IgD-negative memory B cell (primary cell): Measurements from ENCODE around the gene ZNF425. TPM values are rescaled to one million over a fixed set of nuclear protein-coding genes. Genes with fewer than 3 reads are reported as not detected.
"Not testable (repeated sequence)": the region's sequence is repeated elsewhere in the genome, so short reads cannot be mapped to it uniquely, and the experiment has no call there.

Experiments used
- H3K27ac Mint-ChIP-seq, 3 donors: one replicate each; pipeline ENCODE4 v1.8.0; 2020 to 2022; ENCODE audit warnings: mild to moderate bottlenecking in 3 of 3, mixed read lengths in 3 of 3, moderate library complexity in 1 of 3
- H3K27me3 Mint-ChIP-seq: one replicate; pipeline ENCODE4 v1.8.0; 2021; ENCODE audit warnings: mixed read lengths
- H3K36me3 Mint-ChIP-seq: one replicate; pipeline ENCODE4 v1.8.0; 2020; ENCODE audit warnings: mild to moderate bottlenecking, mixed read lengths
- H3K4me1 Mint-ChIP-seq, 3 donors: one replicate each; pipeline ENCODE4 v1.8.0; 2020 to 2022; ENCODE audit warnings: mixed read lengths in 3 of 3, mild to moderate bottlenecking in 1 of 3
- H3K4me3 Mint-ChIP-seq, 4 donors: one replicate each; pipeline ENCODE4 v1.8.0; 2020 to 2022; ENCODE audit warnings: mild to moderate bottlenecking in 4 of 4, mixed read lengths in 4 of 4, moderate library complexity in 3 of 4
- H3K9me3 Mint-ChIP-seq, 3 donors: one replicate each; pipeline ENCODE4 v1.8.0; 2020 to 2021; ENCODE audit warnings: mixed read lengths in 3 of 3, mild to moderate bottlenecking in 1 of 3
- polyA plus RNA-seq: library from polyadenylated mRNA; unstranded; fragments of 300-500 nt; fragmentation: Illumina TruSeq; gene quantifications from one replicate; pipeline ENCODE4 v1.2.3, GENCODE V29; 2021

ZNF425 gene
- polyA plus RNA-seq, 1 donor from 2014 or later, result 0.95 TPM

GRCh38 chr7:149147072-149147751, 21.1 kb upstream of the ZNF425 start, which contains the start of gene ZNF398:
Gene ZNF398, plus strand, starts transcription at chr7:149147453. Its CDS starts 290 bp downstream, at chr7:149147743.
- Mint-ChIP-seq H3K27me3 (no peaks in the 10 kb centered on the region), H3K9me3 (no peaks in the 10 kb centered on the region), H3K27ac (peak within 1 kb of the TSS; percentile 90 to 98 (median 97)), H3K36me3 (no peaks in the 10 kb centered on the region), H3K4me3 (peak within 1 kb of the TSS; percentile 95 to 99 (median 98)), H3K4me1 (peaks cover 21 to 28% (median 24%) of the 10 kb centered on the region in 3 donors)

GRCh38 chr7:149145031-149145845, 19.1 kb upstream of the ZNF425 start:
- H3K27me3 Mint-ChIP-seq, result no peaks in the 10 kb centered on the region
- H3K4me3 Mint-ChIP-seq, result peak overlapping the region; percentile 95 to 99 (median 98)
- H3K36me3 Mint-ChIP-seq, result peaks cover 1% of the 10 kb centered on the region
- no peaks in the 10 kb centered on the region for H3K9me3 Mint-ChIP-seq
- H3K27ac Mint-ChIP-seq, result peak overlapping the region; percentile 90 to 93 (median 90)
- peaks cover 16 to 25% (median 24%) of the 10 kb centered on the region in 3 donors for H3K4me1 Mint-ChIP-seq

GRCh38 chr7:149144436-149144922, 18.4 kb upstream of the ZNF425 start:
- peak overlapping the region in 1 of 4 donors; percentile 38 for H3K4me3 Mint-ChIP-seq
- H3K27me3 Mint-ChIP-seq, H3K9me3 Mint-ChIP-seq, H3K36me3 Mint-ChIP-seq: not testable (repeated sequence)
- peaks cover 16 to 22% (median 20%) of the 10 kb centered on the region in 3 donors for H3K4me1 Mint-ChIP-seq
- peak overlapping the region in 1 of 3 donors; percentile 12 for H3K27ac Mint-ChIP-seq

GRCh38 chr7:149141893-149142292, 15.8 kb upstream of the ZNF425 start:
- H3K4me3 Mint-ChIP-seq, result no peak overlapping the region
- H3K27me3 Mint-ChIP-seq, result no peaks in the 10 kb centered on the region
- H3K9me3 Mint-ChIP-seq, result no peaks in the 10 kb centered on the region
- H3K36me3 Mint-ChIP-seq, result peaks cover 1% of the 10 kb centered on the region
- H3K4me1 Mint-ChIP-seq, result peaks cover 13 to 18% (median 13%) of the 10 kb centered on the region in 3 donors
- H3K27ac Mint-ChIP-seq, result no peak overlapping the region

GRCh38 chr7:149140831-149141230, 14.7 kb upstream of the ZNF425 start:
- H3K36me3 Mint-ChIP-seq, result peaks cover 1% of the 10 kb centered on the region
- no peaks in the 10 kb centered on the region for H3K9me3 Mint-ChIP-seq
- H3K4me3 Mint-ChIP-seq, result no peak overlapping the region
- H3K4me1 Mint-ChIP-seq, result peaks cover 6 to 14% (median 10%) of the 10 kb centered on the region in 3 donors
- H3K27ac Mint-ChIP-seq, result no peak overlapping the region
- H3K27me3 Mint-ChIP-seq, result no peaks in the 10 kb centered on the region

- Mint-ChIP-seq H3K27ac (no peak overlapping the region), H3K9me3 (no peaks in the 10 kb centered on the region), H3K4me3 (no peak overlapping the region), H3K4me1 (no peaks in the 10 kb centered on the region), H3K36me3 (peaks cover 3% of the 10 kb centered on the region), H3K27me3 (no peaks in the 10 kb centered on the region)
These were observed 10.0 kb upstream of the ZNF425 start for GRCh38 chr7:149136118-149136517.

- H3K4me1 Mint-ChIP-seq, result no peaks in the 10 kb centered on the region
- peaks cover 0 to 5% (median 4%) of the 10 kb centered on the region in 3 donors for H3K9me3 Mint-ChIP-seq
- H3K27me3 Mint-ChIP-seq, result no peaks in the 10 kb centered on the region
- H3K4me3 Mint-ChIP-seq, result no peak overlapping the region
- peaks cover 7% of the 10 kb centered on the region for H3K36me3 Mint-ChIP-seq
- no peak overlapping the region for H3K27ac Mint-ChIP-seq
These were observed 7.0 kb upstream of the ZNF425 start for GRCh38 chr7:149133028-149133710.

GRCh38 chr7:149130572-149131198, 4.6 kb upstream of the ZNF425 start:
- Mint-ChIP-seq H3K9me3 (peaks cover 0 to 5% (median 4%) of the 10 kb centered on the region in 3 donors), H3K4me1 (peaks cover 5 to 9% (median 9%) of the 10 kb centered on the region in 3 donors), H3K36me3 (peaks cover 7% of the 10 kb centered on the region), H3K4me3 (peak overlapping the region in 1 of 4 donors; percentile 70), H3K27me3 (no peaks in the 10 kb centered on the region), H3K27ac (peak overlapping the region in 2 of 3 donors; percentile 31 to 68)

- H3K27ac Mint-ChIP-seq, result peak overlapping the region; percentile 94 to 98 (median 98)
- H3K36me3 Mint-ChIP-seq, result peaks cover 7% of the 10 kb centered on the region
- H3K27me3 Mint-ChIP-seq, result no peaks in the 10 kb centered on the region
- peaks cover 0 to 5% (median 4%) of the 10 kb centered on the region in 3 donors for H3K9me3 Mint-ChIP-seq
- peak overlapping the region; percentile 94 to 100 (median 100) for H3K4me3 Mint-ChIP-seq
- peaks cover 10 to 20% (median 18%) of the 10 kb centered on the region in 3 donors for H3K4me1 Mint-ChIP-seq
These were observed 640 bp upstream of the ZNF425 start for GRCh38 chr7:149126662-149127266.

GRCh38 chr7:149125189-149125862, 798 bp downstream of the ZNF425 start:
- H3K4me3 Mint-ChIP-seq, result peak overlapping the region; percentile 94 to 100 (median 99)
- H3K36me3 Mint-ChIP-seq, result peaks cover 1% of the 10 kb centered on the region
- peaks cover 10 to 20% (median 18%) of the 10 kb centered on the region in 3 donors for H3K4me1 Mint-ChIP-seq
- no peaks in the 10 kb centered on the region for H3K9me3 Mint-ChIP-seq
- peak overlapping the region; percentile 94 to 98 (median 98) for H3K27ac Mint-ChIP-seq
- H3K27me3 Mint-ChIP-seq, result no peaks in the 10 kb centered on the region

GRCh38 chr7:149109969-149110368, 16.2 kb downstream of the ZNF425 start:
- no peak overlapping the region for H3K4me3 Mint-ChIP-seq
- H3K9me3 Mint-ChIP-seq, result no peaks in the 10 kb centered on the region
- no peaks in the 10 kb centered on the region for H3K4me1 Mint-ChIP-seq
- H3K27me3 Mint-ChIP-seq, result no peaks in the 10 kb centered on the region
- peaks cover 3% of the 10 kb centered on the region for H3K36me3 Mint-ChIP-seq
- H3K27ac Mint-ChIP-seq, result no peak overlapping the region

- peaks cover 3% of the 10 kb centered on the region for H3K36me3 Mint-ChIP-seq
- H3K27ac Mint-ChIP-seq, result peak overlapping the region in 1 of 3 donors; percentile 10
- no peaks in the 10 kb centered on the region for H3K9me3 Mint-ChIP-seq
- no peak overlapping the region for H3K4me3 Mint-ChIP-seq
- no peaks in the 10 kb centered on the region for H3K27me3 Mint-ChIP-seq
- no peaks in the 10 kb centered on the region for H3K4me1 Mint-ChIP-seq
These were observed 21.4 kb downstream of the ZNF425 start for GRCh38 chr7:149104749-149105148.

GRCh38 chr7:149104214-149104613, 21.9 kb downstream of the ZNF425 start:
- no peaks in the 10 kb centered on the region for H3K9me3 Mint-ChIP-seq
- H3K27me3 Mint-ChIP-seq, result no peaks in the 10 kb centered on the region
- peak overlapping the region in 1 of 3 donors; percentile 10 for H3K27ac Mint-ChIP-seq
- no peaks in the 10 kb centered on the region for H3K4me1 Mint-ChIP-seq
- H3K36me3 Mint-ChIP-seq, result peaks cover under 1% of the 10 kb centered on the region
- no peak overlapping the region for H3K4me3 Mint-ChIP-seq
